GM19452 (cell line): Measurements from ENCODE around the gene RAP2A.
A peak's percentile ranks its signal among the peaks of the same experiment; 100 is the strongest.

Source experiments
- ATAC-seq: cut with Tn5 transposase; IDR thresholded peaks from one replicate; pipeline ENCODE4 v1.9.1; 2021; ENCODE audit not compliant: unreplicated experiment

Gene RAP2A

DNA sequence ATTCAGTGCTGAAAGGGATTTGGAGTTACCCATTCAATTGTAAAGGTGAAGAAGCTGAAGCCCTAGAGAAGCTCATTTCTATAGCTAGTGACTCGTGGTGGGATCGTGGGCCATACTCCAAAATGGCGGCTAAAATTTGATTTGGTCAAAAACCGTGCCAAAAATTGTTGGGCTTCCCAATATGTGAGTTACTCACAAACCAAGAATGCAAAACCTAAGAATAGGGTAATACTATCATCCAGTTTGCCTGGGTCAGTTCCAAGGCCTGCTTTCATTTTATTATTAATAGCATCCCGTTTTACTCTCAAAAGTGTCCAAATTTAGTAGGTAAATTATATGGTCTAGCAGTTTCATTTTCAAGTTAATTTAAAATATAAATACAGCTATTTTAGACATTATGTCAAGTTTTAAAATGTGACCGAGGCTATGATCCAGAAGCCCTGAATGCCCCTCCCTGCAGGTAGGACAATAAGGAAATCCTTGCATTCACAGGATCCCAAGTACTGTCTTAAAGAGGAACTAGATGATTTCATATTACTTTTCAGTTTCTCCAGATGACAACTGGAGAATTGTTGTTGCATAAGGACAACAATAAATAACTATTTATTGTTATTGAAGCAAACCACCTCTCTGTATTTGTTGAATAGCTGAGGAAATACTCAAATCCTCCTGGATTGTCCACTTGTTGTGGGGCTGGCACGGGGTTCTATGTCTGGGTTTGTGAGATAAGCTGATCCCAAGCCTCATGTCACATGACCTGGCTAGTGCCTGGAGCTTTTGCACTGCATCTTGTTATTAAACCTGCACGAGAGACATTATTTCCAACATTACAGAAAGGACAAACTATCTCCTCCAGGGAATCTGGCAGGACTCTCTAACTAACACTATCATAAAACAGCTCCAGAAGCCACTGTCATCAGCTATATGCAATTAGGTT is 11.6 kb upstream of the RAP2A start:
- no peak for ATAC-seq

GRCh38 chr13:97423300-97424045 is 10.5 kb upstream of the RAP2A start:
- ATAC-seq: no peak

GRCh38 chr13:97425590-97425989 is 8.4 kb upstream of the RAP2A start:
- ATAC-seq: no peak

GRCh38 chr13:97426695-97427094 is 7.3 kb upstream of the RAP2A start:
- no peak for ATAC-seq

DNA sequence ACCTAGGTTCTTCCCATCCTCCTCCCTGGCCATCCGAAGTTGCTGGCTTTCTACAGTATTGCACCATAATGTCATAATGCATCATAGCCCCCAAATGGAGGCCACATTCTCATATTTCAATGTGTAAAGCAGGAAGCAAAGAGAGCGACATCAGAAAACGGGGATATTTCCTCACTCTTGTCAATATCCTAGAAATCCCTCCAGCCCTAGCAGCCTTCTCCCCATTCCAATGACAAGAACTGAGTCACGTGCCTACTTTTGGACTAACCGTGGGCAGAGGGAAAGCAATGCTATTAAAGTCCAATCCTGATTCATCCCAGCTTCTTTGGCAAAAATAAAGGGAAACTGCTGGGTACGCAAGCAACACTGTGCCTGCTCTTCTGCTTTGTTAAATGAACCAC is 4.3 kb upstream of the RAP2A start:
- no peak for ATAC-seq

DNA sequence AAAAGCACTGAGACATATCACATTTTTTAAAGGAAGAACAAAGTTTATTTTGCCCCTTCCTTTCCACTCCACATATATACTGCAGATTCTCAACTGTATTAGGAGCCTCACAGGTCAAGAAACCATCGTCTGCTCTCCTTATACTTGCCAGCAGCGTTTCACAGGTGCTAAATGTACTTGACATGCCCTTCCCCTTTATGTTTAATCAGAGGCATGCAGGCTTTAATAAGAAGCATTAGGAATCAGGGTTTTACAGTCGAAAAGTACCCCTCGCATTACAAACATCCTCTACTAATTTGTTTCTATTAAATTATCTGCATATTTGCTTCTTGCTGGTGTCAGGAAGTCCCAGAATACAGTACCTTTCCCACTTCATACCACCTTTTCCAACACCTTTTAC is 3.7 kb upstream of the RAP2A start:
- ATAC-seq: no peak

- no peak for ATAC-seq
Measured at GRCh38 chr13:97431171-97431764, 2.7 kb upstream of the RAP2A start.

- no peak for ATAC-seq
Measured at GRCh38 chr13:97432232-97432916, 1.6 kb upstream of the RAP2A start.

GRCh38 chr13:97432917-97433726 is 847 bp upstream of the RAP2A start:
- peak; percentile 78 for ATAC-seq

GRCh38 chr13:97434397-97435201 is 630 bp downstream of the RAP2A start:
- peak; percentile 2 for ATAC-seq

DNA sequence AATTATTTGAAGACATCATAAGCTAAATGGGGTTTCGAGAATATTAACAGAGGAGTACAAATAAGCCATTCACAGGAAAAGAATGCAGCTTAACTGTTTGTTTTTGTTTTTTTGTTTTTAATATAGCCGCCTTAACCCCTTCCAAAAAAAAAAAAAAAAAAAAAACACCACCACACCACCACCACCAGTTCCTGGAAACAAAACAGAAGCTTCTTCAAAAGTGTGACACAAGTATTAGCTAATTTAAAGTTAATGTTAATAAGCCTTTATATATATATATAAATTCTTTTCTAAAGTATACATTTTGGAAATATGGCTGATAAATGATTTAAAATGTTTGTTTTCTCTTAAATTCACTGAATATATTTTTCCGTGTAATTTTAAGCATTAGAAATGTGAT is 1.4 kb downstream of the RAP2A start:
- no peak for ATAC-seq

DNA sequence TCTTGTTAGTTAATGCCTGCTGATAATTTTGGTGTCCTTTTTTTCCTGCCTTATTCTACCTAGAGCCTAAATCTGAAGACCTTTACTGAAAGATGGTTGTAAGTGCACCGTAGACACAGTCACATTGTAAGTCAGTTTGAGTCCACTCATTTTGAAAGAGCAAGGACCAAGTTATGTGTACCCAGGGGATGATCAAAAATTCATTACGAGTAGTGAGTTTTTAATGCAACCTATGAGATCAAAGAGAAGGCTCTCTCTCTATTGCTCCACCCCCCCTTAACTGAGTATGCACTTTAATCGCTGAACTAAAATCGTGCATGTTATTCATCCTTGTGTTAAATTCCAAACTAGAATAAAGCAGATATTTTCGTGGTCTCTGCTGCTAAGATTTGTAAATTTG is 1.8 kb downstream of the RAP2A start:
- ATAC-seq: no peak

GRCh38 chr13:97436845-97437244 is 2.9 kb downstream of the RAP2A start:
- no peak for ATAC-seq

DNA sequence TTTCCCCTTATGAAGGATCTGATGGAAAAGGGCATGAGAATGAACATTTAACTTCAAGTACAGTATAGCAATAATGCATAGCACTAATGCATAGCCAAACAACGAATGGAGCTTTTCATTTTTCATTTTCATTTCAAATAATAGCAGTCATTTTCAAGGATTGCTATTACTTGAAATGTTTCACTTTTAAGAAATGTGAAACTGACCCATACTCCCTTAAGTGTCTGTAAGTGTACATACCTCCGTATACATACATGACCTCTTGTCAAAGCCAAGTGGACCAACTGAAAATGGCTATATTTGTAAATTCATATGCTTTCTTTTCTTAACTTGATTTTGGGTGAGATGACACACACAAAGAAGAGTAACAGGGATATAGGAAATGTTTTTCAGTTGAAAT is 3.8 kb downstream of the RAP2A start:
- ATAC-seq: no peak

GRCh38 chr13:97438856-97439595 is 5.1 kb downstream of the RAP2A start:
- no peak for ATAC-seq

DNA sequence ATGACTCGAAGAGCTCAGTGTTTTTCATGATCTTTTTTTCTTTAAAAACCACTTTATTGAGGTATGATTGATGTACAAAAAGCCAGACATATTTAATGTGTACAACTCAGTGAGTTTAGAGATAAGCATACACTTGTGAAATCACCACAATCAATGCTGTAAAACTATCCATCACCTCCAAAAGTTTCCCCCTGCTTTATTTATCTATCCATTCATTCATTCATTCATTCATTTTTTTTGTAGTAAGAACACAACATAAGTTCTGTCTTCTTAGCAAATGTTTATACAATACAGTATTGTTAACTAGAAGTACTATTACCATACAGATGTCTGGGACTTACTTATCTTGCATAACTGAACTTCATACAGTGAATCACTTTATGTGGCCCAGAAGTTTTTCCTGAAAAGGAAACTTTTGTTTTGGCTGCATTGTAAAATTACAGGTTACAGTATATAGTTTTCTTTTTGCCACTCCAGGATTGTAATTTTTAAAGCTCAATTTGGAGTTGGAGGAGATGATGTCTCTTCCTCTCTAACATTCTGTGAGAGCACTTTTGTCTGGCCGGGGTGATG is 6.7 kb downstream of the RAP2A start:
- no peak for ATAC-seq

GRCh38 chr13:97441368-97441767 is 7.4 kb downstream of the RAP2A start:
- no peak for ATAC-seq

DNA sequence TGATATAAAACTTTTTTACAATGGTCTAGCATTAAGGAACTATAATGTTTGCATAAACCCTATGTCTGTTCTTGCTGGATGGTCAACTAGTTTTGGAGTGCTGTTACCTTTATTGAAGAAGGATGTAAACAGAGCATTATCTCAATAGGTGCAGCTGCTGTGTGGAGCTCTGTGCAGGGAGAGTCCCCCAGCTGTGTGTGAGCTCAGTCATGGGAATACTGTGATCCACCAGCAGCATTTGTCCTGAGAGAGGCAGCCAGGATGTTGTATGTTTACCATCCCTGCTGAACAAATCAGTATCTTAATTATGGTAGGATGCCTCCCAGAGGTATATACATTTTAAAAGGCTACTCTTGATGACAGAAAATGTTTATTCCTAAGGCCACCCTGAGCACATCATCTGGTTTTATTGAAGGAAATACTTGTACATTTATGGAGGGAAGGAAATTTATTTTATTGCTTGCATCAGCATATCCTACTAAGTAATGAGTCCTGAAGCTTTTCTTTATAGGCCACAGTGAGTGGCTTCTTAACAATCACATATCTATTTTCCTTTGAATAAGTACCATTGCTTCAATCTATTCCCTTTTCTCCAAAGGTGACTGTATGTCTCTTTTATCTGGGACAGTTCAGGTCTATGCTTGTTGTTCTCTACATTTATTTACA is 11.7 kb downstream of the RAP2A start:
- ATAC-seq: no peak
